ENCODE data around the gene NINL. TPM values are rescaled to one million over a fixed set of nuclear protein-coding genes. Genes with fewer than 3 reads are reported as not detected.

NINL gene
- total RNA-seq, 1 donor from 2014 or later: 95.5 TPM

DNA sequence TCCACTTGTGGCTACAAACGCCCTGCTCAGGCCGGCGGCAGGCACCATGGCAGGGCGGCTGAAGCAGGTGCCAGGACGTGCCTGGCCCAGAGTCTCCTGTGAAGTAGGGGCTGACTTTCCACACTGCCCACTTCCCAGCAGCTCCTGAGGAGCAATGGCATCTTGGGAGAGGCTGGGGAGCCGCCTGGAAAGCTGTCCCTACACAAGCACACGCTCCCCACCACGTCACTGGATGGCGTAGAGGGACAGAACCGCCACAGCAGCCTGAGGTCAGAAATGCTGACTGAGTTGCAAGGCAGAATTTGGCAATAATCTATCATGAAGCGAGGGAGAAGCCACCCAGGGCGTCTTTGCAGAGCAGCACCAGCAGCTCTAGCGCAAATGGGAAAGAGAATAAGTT, 86.3 kb downstream of the NINL start:
- no peak for TF ChIP-seq CTCF (IDR thresholded peaks at IDR 0.05; ENCODE audit: unreplicated experiment)

GRCh38 chr20:25498280-25498606, 87.1 kb downstream of the NINL start:
- Mint-ChIP-seq H3K4me3 (ENCODE audit: unreplicated experiment) (no peak overlapping the region), H3K9me3 (ENCODE audit: unreplicated experiment) (no peaks in the 10 kb centered on the region)

More for the DNA sequence above, 86.3 kb downstream of the NINL start:
- Mint-ChIP-seq H3K9me3 (ENCODE audit: unreplicated experiment) (no peaks in the 10 kb centered on the region), H3K4me3 (ENCODE audit: unreplicated experiment) (peak overlapping the region; percentile 70), H3K36me3 (ENCODE audit: low read depth, unreplicated experiment) (peaks cover 47% of the 10 kb centered on the region), H3K27ac (ENCODE audit: unreplicated experiment) (no peak overlapping the region), H3K27me3 (ENCODE audit: unreplicated experiment) (peaks cover 21% of the 10 kb centered on the region), H3K4me1 (ENCODE audit: unreplicated experiment) (no peaks in the 10 kb centered on the region)
- no peak for DNase-seq (ENCODE audit: low spot score)

DNA sequence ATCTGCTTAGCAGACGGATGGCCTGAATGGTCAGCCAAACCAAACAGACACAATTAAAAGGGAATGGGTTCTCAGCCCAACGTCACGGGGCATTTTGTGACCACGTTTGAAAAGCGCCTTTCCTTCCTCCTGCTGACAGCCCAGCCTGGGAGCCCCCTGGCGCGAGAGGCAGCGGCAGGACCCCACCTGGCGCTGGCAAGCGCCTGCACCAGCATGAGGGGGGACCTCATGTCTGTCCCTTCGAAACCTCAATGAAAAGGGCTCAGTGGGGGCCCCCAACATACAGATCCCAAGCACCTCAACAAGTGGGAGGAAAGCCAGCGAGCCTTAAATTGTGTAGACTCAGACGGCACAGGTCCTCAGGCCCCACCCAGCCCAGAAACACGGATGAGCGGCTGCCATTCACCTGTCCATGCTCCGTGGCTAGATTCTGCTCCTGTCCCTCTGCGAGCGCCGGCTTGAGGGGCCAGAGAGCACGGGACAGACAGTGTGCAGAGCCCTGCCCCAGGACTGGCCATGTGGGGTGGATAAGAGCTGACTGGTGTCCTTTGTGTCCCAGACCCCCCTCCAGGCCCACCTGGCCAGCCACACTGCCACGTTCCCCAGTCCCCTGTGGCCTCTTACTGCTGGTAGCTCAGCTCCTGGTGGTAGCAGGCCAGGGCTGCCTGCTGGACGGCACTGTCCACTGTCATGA, 87.6 kb downstream of the NINL start:
- no peak for DNase-seq (ENCODE audit: low spot score)
- no peak for TF ChIP-seq CTCF (IDR thresholded peaks at IDR 0.05; ENCODE audit: unreplicated experiment)
- H3K4me1 Mint-ChIP-seq (ENCODE audit: unreplicated experiment): no peaks in the 10 kb centered on the region
- no peaks in the 10 kb centered on the region for H3K9me3 Mint-ChIP-seq (ENCODE audit: unreplicated experiment)
- H3K27me3 Mint-ChIP-seq (ENCODE audit: unreplicated experiment): peaks cover 19% of the 10 kb centered on the region
- peaks cover 47% of the 10 kb centered on the region for H3K36me3 Mint-ChIP-seq (ENCODE audit: low read depth, unreplicated experiment)
- H3K27ac Mint-ChIP-seq (ENCODE audit: unreplicated experiment): no peak overlapping the region
- no peak overlapping the region for H3K4me3 Mint-ChIP-seq (ENCODE audit: unreplicated experiment)

More at GRCh38 chr20:25498280-25498606, 87.1 kb downstream of the NINL start:
- no peaks in the 10 kb centered on the region for H3K4me1 Mint-ChIP-seq (ENCODE audit: unreplicated experiment)
- no peak overlapping the region for H3K27ac Mint-ChIP-seq (ENCODE audit: unreplicated experiment)
- peaks cover 48% of the 10 kb centered on the region for H3K36me3 Mint-ChIP-seq (ENCODE audit: low read depth, unreplicated experiment)
- H3K27me3 Mint-ChIP-seq (ENCODE audit: unreplicated experiment): peaks cover 20% of the 10 kb centered on the region
- DNase-seq (ENCODE audit: low spot score): no peak
- no peak for TF ChIP-seq CTCF (IDR thresholded peaks at IDR 0.05; ENCODE audit: unreplicated experiment)

- peaks cover 42% of the 10 kb centered on the region for H3K36me3 Mint-ChIP-seq (ENCODE audit: low read depth, unreplicated experiment)
- no peak for DNase-seq (ENCODE audit: low spot score)
- H3K4me1 Mint-ChIP-seq (ENCODE audit: unreplicated experiment): no peaks in the 10 kb centered on the region
- peaks cover 12% of the 10 kb centered on the region for H3K27me3 Mint-ChIP-seq (ENCODE audit: unreplicated experiment)
- H3K9me3 Mint-ChIP-seq (ENCODE audit: unreplicated experiment): no peaks in the 10 kb centered on the region
- H3K4me3 Mint-ChIP-seq (ENCODE audit: unreplicated experiment): peak overlapping the region; percentile 56
- no peak for TF ChIP-seq CTCF (IDR thresholded peaks at IDR 0.05; ENCODE audit: unreplicated experiment)
- H3K27ac Mint-ChIP-seq (ENCODE audit: unreplicated experiment): no peak overlapping the region
Measured at GRCh38 chr20:25496968-25497401, 88.3 kb downstream of the NINL start.

GRCh38 chr20:25496165-25496967, 89.0 kb downstream of the NINL start:
- peaks cover 13% of the 10 kb centered on the region for H3K27me3 Mint-ChIP-seq (ENCODE audit: unreplicated experiment)
- no peak for TF ChIP-seq CTCF (IDR thresholded peaks at IDR 0.05; ENCODE audit: unreplicated experiment)
- peaks cover 46% of the 10 kb centered on the region for H3K36me3 Mint-ChIP-seq (ENCODE audit: low read depth, unreplicated experiment)
- no peak for DNase-seq (ENCODE audit: low spot score)
- no peaks in the 10 kb centered on the region for H3K4me1 Mint-ChIP-seq (ENCODE audit: unreplicated experiment)
- H3K27ac Mint-ChIP-seq (ENCODE audit: unreplicated experiment): peak overlapping the region; percentile 76
- H3K4me3 Mint-ChIP-seq (ENCODE audit: unreplicated experiment): peak overlapping the region; percentile 59
- no peaks in the 10 kb centered on the region for H3K9me3 Mint-ChIP-seq (ENCODE audit: unreplicated experiment)

Measured in endothelial cell (in vitro differentiated cells).